Epidermal melanocyte (primary cell): Measurements from ENCODE around the gene CDCP2.
A peak's percentile ranks its signal among the peaks of the same experiment; 100 is the strongest.
"Not testable (repeated sequence)": the region's sequence is repeated elsewhere in the genome, so short reads cannot be mapped to it uniquely, and the experiment has no call there.

Experiments
- DNase-seq: peaks from one replicate; pipeline ENCODE4 v3.0.0; 2011; ENCODE audit warnings: low spot score; ENCODE audit not compliant: insufficient read length

CDCP2 gene

DNA sequence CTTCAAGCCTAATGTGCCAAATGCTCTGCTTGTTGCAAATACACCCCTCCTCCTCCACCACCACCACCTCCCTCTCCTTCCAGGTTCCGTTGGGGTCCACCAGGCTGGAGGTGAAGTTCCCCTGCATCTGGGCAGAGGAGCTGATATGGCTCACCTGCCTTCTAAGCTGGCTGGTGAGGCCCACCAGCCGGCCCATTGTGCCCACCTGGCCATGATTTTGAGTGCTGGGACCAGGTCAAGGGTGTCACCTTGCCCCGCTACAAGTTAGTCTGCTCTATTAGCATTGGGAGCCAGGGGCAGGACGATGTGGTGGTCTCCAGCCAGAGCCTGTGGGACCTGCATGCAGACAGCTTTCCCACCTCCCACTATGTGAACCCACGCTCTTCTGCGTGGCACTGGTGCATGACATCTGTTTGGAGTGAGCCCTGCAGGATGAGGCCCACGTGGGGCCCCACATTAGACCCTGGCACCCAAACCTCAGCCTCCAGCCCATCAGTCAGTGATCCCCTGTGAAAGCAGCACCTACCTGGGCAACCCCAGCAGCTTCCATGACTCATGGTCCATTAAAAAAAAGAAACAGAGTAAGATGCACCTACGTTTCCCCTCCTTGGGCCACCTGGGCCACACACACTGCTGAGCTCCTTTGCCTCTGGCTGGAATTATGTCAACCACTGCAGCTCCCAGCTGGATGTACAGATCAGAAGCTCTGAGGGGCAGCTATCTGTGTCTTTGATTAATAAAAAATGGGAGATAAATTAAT, 15.6 kb upstream of the CDCP2 start:
- DNase-seq = no peak

DNA sequence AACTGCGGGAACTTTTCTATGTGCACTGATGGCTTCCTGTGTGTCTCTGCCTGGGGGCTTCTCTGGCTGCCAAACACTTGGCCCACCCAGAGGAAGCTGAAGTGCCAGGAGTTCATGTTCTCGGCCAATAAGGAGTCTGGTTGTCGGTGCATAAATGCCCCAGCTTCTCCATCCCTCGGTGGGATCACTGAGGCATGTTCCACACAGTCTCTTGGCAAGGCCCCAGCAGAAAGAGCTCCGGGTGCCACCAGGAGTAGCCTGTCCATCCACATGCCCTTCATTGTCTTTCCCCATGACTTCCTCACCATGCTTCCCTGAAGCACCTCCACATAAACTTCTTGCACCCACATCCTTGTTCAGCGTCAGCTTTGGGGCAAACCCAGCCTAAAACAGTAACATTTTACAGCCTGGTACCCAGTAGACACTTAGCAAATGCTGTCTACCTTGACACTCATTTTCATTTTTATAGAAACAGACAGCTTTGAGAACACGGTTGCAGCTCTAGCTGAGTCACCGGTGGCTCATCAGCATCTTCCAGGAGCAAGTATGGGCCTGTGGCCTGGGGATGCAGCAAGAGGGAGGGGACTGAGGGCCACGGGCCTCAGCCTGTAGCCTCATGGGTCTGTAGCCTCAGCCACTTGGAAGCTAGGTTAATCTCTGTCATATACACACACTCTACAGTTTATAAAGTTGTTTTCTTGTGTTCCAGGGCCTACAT, 14.8 kb upstream of the CDCP2 start:
- no peak for DNase-seq

DNA sequence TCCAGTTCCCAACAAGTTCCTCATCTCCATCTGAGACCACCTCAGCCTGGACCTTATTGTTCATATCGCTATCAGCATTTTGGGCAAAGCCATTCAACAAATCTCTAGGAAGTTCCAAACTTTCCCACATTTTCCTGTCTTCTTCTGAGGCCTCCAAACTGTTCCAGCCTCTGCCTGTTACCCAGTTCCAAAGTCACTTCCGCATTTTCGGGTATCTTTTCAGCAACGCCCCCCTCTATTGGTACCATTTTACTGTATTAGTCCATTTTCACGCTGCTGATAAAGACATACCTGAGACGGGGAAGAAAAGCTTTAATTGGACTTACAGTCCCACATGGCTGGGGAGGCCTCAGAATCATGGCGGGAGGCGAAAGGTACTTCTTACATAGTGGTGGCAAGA, 13.6 kb upstream of the CDCP2 start:
- DNase-seq = not testable (repeated sequence)

DNA sequence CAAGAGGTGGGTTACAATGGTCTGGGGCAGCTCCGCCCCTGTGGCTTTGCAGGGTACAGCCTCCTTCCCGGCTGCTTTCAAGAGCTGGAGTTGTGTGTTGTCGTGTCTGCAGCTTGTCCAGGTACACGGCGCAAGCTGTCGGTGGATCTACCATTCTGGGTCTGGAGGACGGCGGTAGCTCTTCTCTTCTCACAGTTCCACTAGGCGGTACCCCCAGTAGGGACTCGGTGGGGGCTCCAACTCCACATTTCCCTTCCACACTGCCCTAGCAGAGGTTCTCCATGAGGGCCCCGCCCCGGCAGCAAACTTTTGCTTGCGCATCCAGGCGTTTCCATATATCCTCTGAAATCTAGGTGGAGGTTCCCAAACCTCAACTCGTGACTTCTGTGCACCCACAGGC, 12.3 kb upstream of the CDCP2 start:
- no peak for DNase-seq

DNA sequence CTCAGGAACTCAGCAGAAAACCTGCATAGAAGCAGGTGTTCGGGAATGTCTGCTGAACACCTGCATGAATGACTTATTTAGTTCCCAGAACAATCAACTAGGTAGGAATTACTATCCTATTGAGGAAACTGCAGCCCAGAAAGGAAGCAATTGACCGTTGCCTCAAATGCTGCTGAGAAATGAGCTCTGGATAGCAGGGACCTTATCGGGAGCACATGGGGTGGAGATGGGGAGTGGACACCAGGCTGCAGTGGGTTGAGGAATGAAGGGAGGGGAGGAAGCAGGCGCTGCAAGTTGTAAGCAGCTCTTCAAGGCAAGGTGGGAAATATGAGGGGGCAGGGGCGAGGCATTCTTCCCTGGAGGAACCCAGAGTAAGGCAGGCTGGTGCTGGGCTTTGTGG, 10.8 kb upstream of the CDCP2 start:
- no peak for DNase-seq

DNA sequence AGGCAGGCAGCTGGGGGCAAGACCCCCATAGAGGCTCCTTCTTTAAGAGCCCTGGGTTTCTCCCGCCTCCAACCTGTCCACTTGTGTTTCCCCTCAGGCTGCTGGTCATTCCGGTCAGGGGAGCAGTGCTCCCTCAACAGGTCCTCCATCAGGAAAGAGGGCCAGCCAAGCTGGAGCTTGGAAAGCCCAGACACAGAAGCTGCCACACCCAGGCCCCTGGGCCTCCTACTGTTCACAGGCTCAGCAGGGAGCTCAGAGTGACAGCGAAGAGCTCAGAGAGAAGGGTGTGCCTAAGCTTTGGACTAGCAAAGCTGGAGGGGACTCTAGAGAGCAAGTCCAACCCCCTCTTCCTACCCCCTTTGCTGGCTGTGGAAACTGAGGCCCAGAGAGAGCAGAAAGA, 10.3 kb upstream of the CDCP2 start:
- no peak for DNase-seq

DNA sequence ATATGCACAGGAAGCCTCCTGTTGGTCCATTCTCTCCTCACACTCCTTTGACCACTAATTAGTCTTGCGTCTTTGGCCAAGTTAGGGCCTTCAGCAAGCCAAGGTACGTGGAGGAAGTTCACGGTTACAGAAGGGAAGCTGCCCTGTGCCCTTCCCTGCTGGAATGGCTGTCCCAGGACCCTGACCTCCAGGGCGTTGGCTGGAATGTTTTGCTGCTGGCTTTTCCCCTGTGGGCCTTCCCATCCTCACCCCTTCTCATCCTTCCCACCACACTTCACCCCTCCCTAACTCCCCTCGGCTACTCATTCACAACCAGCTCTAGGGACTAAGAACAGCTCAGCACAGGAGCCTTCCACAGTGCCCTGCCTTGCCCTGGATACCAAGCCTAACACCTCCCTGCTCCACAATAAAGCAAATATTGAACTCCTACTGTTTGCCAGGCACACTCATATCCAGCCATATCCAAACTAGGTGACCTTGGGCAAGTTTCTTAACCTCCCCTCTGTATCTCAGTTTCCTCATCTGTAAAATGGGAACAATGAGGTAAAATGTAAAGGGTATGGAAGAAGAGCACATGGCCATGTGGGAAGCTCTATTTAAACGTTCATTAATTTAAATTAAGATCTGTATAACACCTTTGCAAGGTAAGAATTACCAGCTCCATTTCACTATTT, 8.8 kb upstream of the CDCP2 start:
- DNase-seq = peak; percentile 4

DNA sequence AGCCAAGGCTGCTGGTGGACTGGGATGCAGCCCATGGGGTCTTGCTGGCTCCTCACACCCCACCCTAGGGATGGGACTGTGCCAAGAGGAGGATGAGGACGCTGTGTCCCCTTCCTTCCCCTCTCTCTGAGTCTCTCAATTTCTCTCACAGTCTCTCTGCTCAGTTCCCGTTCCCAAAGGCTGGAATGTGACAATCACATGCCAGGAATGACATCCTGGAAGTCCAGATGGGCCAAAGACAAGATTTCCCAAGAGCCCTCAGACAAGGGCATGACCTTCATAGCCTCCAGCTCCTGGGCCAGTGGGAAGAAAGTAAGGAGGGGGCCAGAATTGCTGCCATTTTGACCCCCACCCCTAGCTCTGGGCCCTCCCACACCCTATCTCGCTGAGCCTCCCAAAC, 7.6 kb upstream of the CDCP2 start:
- DNase-seq = peak; percentile 15

DNA sequence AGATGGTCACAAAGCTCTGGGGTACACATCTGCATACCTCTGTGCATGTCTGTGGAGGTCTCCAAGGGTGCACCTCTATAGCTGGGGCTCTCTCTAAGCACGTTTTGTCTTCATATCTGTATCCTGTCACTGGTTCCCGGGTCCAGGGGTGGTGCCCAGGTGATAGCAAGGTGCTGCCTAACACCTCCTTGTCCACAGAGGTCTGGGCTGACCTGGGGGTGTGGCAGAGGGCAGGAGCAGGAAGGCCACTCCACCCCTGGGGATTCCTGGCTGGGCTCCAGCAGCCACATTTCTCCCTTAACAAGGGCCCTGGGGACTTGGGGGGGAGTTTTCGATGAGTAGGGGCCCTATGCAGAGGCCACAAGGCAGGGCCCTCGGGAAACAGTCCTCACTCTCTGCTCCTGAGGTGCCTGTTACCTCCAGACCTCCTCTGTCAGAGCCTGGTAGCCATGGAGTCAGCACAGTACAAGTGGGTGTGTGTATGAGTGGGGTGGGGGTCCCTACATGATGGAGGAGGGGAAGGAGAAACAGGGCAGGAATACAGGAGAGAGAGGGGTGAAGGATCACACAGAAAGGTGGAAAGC, 7.0 kb upstream of the CDCP2 start:
- DNase-seq = no peak

DNA sequence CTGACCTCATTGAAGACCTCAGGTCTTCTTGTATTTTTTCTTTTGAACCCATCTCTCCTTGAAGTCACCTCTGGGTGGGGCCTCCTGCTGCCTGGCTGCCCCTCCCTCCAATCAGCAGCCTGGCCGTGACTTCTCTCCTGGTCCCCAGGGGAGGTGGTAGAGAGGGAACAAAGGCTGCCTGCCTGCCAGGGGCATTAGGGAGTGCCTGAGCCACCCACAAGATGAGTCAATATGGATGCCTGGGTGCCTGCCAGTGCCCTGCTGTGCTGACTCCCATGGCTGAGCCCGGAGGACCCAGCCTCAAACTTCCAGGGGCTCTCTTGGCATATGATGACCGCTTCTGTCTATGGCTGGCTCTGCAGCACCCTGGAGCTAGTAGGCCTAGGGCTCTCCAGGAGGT, 5.3 kb upstream of the CDCP2 start:
- DNase-seq = peak; percentile 15

DNA sequence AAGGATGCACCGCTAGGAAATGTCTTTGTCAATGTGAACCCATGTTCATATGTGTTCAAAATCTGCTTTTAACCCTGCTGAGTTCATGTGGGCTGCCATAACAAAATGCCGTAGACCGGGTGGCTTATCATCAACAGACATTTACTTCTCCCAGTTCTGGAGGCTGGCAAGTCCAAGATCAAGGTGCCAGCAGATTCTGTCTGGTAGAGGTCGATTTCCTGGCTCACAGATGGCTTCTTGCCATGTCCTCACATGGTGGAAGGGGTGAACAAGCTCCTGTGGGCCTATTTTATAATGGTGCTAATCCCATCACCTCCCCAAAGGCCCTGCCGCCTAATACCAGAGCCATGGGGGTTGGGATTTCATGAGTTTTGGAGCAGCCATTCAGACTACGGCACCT, 4.6 kb upstream of the CDCP2 start:
- no peak for DNase-seq

DNA sequence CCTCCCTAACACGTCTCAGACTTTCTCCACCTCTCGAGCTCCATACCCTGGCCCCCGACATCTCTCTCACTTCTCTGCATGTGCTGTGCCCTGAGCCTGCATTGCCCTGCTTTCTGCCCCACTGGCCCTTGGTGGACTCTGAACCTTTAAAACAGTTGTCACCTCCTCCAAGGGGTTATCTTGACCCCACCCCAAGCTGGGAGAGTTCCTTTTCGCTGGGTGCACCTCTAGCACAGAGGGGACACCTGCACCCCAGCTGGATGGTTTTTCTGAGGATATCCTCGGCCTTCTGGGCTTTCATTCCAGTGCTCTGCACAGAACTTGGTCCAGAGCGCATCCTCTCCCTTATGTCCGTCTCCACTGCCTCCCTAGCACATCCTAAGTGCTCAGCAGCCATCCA, 4.2 kb upstream of the CDCP2 start:
- DNase-seq = no peak

DNA sequence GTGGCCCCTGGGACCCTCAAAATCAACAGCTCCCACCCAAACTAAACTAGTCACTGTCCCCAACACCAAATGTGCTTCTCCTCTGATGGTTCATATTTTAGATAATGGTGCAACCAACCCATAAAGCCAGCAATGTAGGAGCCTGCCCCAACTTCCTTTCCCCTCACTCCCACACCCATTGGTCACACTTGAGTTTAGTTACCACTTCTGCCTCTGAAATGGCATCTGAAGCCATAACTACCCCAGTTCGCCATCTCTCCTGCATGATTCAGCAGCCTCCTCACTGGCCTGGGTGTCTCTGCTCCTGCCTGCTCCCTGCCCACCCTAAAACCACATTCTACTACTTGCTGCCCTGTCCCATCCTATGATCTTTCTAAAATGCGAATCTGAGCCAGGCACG, 3.4 kb upstream of the CDCP2 start:
- DNase-seq = peak; percentile 3

DNA sequence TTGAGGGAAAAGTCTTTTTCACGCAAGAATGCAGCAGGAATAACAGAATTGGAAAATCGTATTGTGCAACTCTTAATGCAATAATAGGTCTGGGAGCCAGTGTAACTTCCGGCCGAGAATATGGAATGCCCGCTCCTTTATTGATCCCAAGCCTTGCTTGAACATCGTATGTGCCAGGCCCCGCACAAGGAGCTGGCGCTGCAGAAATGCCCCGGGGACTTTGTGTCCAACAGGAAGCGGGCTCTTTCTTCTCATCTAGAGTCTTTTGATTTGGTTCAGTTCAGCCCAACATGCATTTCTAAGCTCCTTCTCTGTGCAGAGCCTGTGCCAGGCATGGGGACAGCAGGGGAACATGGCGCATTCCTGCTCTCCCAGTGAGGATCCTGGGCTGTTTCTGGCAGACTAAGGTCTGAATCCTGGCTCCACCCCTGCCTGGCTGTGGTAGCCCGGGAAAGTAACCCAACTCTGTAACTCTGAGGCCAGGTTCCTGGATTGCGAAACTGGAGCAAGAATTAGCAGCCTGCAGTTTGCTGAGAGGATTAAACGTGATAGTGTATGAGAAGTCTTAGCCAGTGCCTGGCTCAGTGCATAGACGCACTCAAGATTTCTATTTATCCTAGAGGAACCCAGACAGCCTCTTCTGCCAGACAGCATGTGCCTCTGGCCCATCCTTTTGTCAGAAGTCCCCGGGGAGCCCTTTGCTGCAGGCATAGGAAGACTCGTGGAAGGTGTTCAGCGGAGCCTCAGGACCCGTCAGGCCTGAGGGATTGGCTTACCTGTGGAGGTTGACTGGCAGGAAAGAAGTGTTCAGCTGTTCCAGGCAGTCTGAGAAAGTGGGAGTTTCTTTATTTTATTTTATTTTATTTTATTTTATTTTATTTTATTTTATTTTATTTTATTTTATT, 987 bp upstream of the CDCP2 start:
- DNase-seq = peak; percentile 54

DNA sequence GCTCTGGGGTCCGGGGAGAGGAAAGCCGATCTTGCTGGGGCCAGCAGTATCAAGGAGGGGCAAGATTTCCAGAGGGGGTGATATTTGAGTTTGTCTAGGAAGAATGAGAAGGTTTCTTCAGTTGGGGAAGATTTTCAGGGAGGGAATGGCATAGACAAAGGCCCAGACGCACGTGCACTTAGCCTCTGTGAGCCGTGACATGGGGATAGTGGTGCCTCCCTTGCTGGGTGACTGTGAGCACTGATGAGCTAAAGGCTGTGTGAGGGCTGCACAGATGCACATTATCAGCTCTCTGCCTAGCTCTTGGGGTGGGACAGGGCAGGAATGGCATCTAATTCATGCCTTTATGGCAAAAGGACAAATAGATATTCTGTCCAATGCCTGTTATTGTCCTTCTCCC, 1.8 kb downstream of the CDCP2 start:
- no peak for DNase-seq

DNA sequence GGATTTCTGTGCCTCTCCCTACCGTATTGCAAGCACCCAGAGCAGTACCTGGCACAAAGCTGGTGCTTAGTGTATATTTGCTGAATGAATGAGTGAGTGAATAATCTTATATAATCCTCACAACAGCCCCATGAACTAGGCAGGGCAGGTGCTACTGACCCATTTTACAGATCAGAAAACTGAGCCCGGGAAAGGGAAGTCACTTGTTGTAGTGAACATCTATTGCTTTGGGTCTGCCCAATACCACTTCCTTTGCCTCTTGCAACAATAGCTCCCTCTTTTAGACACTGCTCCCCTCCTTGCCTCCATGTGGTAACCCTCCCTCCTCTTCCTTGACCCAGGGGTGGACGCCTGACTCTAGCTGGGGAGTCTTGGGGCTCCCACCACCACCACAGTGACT, 3.1 kb downstream of the CDCP2 start:
- no peak for DNase-seq

DNA sequence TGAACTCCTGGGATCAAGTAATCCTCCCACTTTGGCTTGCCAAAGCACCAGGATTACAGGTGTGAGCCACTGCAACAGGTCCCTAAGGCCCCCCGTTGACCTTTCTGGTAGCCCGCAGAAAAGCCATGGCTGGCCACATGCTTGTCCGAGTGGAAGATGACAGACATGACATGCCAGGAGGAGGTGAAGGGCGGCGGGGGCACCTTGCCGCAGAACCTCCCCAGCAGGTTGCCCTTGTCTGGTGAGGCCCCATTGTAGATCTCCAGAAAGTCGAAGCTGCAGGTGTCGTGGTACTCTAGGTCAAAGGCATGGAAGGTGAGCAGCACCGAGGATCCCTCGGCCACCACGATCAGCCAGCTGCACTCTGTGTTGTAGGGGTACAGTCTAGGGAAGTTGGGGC, 8.4 kb downstream of the CDCP2 start:
- no peak for DNase-seq

DNA sequence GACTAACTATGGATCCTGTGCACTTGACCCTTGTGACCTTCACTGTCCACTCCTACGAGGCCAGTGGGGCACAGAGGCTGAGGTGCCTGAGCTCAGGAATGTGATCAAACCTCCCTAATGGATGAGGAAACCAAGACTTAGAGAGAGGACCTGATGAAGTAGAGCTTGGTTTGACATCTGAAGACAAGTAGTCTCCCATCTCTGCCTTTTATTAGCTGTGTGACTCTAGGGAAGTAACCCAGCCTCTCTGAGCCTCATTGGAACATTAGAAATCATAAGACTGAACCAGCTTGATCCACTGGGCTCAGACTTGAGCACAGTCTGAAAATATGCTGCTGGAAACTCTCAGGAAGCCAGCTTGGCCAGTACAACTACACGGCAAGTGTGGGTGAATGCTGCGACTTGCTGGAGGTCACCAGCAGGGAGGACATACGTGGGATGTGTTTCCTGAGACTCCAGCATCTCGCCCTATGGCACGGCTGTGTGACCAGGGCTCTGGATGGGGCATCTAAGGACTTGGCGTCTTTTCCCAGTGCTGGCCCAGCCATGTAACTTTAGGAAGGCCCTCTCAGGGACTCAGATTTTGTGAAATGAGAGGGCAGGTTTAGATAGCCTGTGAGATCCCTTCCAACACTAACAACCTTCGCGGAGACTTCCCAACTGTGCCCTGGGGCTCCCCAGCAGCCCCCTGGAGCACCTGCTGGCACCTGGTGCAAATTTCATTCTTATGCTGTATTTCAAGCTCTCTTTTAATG, 10.5 kb downstream of the CDCP2 start:
- no peak for DNase-seq

DNA sequence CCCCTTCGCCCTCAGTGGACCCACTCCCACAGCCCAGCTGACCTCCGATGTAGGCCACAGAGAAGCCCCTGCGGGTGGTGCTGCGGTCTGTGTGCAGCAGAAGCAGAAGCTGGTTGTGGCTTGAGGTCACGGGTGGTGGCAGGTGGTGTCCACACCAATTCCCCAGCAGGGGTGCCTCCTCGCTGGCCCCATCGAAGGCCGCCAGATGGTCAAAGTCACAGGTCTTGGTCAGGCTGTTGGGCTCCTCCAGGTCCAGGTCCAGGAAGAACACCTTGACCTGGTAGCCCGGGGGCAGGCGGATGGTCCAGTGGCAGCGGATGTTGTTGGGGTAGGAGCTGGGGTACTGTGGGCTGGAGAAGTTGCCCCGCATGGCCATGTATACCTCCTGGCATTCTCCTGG, 13.1 kb downstream of the CDCP2 start:
- DNase-seq = no peak

DNA sequence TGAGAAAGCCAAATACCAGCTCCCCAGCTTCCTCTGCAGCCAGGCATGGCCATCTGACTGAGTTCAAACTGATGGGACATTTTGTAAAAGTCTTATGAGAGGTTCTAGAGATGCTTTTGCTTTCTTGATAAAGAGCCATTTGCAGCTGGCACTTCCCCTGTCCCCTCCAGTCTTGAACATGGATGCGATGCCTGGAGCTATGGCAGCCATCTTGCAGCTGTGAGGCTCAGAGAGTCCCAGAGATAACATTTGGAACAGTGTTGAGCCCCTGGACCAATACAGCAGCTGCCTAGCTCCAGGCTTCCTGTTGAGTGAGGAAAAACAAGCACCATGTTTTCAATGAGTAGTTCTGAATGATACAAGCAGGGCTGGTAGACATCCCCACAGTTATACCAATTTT, 13.8 kb downstream of the CDCP2 start:
- no peak for DNase-seq
